T-cell (primary cell): Measurements from ENCODE around the gene RAB19. TPM values are rescaled to one million over a fixed set of nuclear protein-coding genes. Genes with fewer than 3 reads are reported as not detected.
A peak's percentile ranks its signal among the peaks of the same experiment; 100 is the strongest.

Experiments used
- ATAC-seq, 4 experiments: fragments of 200-7000 bp in 3 of 4; fragments of 150-1000 bp in 1 of 4; cut with Tn5 transposase; replicated peaks in 1 of 4; 1 replicate in 3 of 4; 2 replicates in 1 of 4; pipeline ENCODE4 v1.10.0; 2021; ENCODE audit warnings: moderate library complexity in 3 of 4, mild to moderate bottlenecking in 2 of 4, moderate number of reproducible peaks in 1 of 4
- CTCF ChIA-PET, 2 donors: fragments of 300-600 bp; sonication (Branson Sonifier 250); formaldehyde crosslinking; loops; one replicate each; lab custom pipeline; 2022; ENCODE audit warnings: antibody characterized with exemption in 2 of 2; lab: Charles Lee
- POLR2A ChIA-PET, 2 donors: fragments of 300-600 bp; sonication (Branson Sonifier 250); formaldehyde crosslinking; loops; one replicate each; lab custom pipeline; 2022; ENCODE audit warnings: antibody characterized with exemption in 2 of 2; lab: Charles Lee
- DNase-seq, 35 experiments: peaks; one replicate each; pipeline versions ENCODE4 v3.0.0 to v3.0.0-alpha.2; 2013 to 2023
- H3K27ac ChIP-seq: one replicate; pipeline ENCODE4 v1.5.1; 2013; ENCODE audit warnings: low read length
- H3K27me3 ChIP-seq, 2 experiments: replicated peaks in 1 of 2; 1 replicate in 1 of 2; 2 replicates in 1 of 2; pipeline versions ENCODE4 v1.6.1 to v1.7.0; 2013; ENCODE audit warnings: low read length in 1 of 2, mixed read lengths in 1 of 2; ENCODE audit not compliant: control insufficient read depth in 2 of 2, insufficient read depth in 2 of 2; ENCODE audit errors: extremely low read depth in 1 of 2
- H3K36me3 ChIP-seq, 2 donors: 1 replicate in 1 of 2; 2 replicates in 1 of 2; pipeline versions ENCODE4 v1.6.1 to v1.7.0; 2013; ENCODE audit warnings: low read length in 1 of 2; ENCODE audit not compliant: control insufficient read depth in 2 of 2, insufficient read depth in 1 of 2; ENCODE audit errors: extremely low read depth in 1 of 2
- H3K4me1 ChIP-seq, 2 experiments: 1 replicate in 1 of 2; 2 replicates in 1 of 2; pipeline versions ENCODE4 v1.6.1 to v1.7.0; 2013; ENCODE audit warnings: low read length in 2 of 2, mixed read lengths in 1 of 2; ENCODE audit not compliant: insufficient read depth in 2 of 2, control insufficient read depth in 1 of 2; ENCODE audit errors: extremely low read depth in 1 of 2
- H3K4me3 ChIP-seq, 2 donors: 1 replicate in 1 of 2; 2 replicates in 1 of 2; pipeline versions ENCODE4 v1.5.1 to v1.7.0; 2013; ENCODE audit warnings: mild to moderate bottlenecking in 2 of 2, low read length in 1 of 2, moderate library complexity in 1 of 2; ENCODE audit not compliant: control insufficient read depth in 1 of 2; ENCODE audit errors: extremely low read depth in 1 of 2
- H3K9me3 ChIP-seq: 2 replicates; pipeline ENCODE4 v1.7.0; 2013
- H3K27ac Mint-ChIP-seq, 2 donors: one replicate each; pipeline ENCODE4 v1.8.0; 2020 to 2021; ENCODE audit warnings: mild to moderate bottlenecking in 2 of 2, mixed read lengths in 2 of 2
- H3K27me3 Mint-ChIP-seq, 2 donors: one replicate each; pipeline ENCODE4 v1.8.0; 2021 to 2022; ENCODE audit warnings: mixed read lengths in 2 of 2
- H3K36me3 Mint-ChIP-seq: one replicate; pipeline ENCODE4 v1.8.0; 2021; ENCODE audit warnings: mixed read lengths
- H3K4me1 Mint-ChIP-seq, 3 donors: one replicate each; pipeline ENCODE4 v1.8.0; 2020 to 2022; ENCODE audit warnings: mixed read lengths in 3 of 3, mild to moderate bottlenecking in 1 of 3
- H3K4me3 Mint-ChIP-seq, 3 donors: one replicate each; pipeline ENCODE4 v1.8.0; 2020 to 2022; ENCODE audit warnings: mild to moderate bottlenecking in 3 of 3, mixed read lengths in 3 of 3, moderate library complexity in 3 of 3
- H3K9me3 Mint-ChIP-seq, 3 donors: one replicate each; pipeline ENCODE4 v1.8.0; 2020 to 2022; ENCODE audit warnings: mixed read lengths in 3 of 3
- whole genome bisulfite sequencing: methylation state at CpG from one replicate; pipeline ENCODE4 v1.1.5; 2013; ENCODE audit warnings: missing lambda C conversion rate; ENCODE audit not compliant: insufficient coverage; 5-methylcytosine and 5-hydroxymethylcytosine counted together
- total RNA-seq, 35 experiments: library from RNA in 6 of 35; stranded (reverse) in 6 of 35; fragments of 120-200 nt in 1 of 35; gene quantifications; one replicate each; pipeline versions ENCODE4 v1.2.1 to v1.2.4 and lab custom pipeline; 2013 to 2026

Gene RAB19
- total RNA-seq, 5 donors from 2014 or later (not counting 1 experiment from before 2014, with no cell fraction given): 4.3 to 8.9 (median 5.6) TPM

GRCh38 chr7:140397784-140398750 is 5.8 kb upstream of the RAB19 start, which contains the start of gene SLC37A3:
SLC37A3 (minus strand) TSS chr7:140398530; CDS start chr7:140382526, 16,004 bp downstream.
- Histone ChIP-seq H3K36me3 (no peaks in the 10 kb centered on the region), H3K4me1 (peaks cover 2 to 22% of the 10 kb centered on the region in 2 experiments), H3K4me3 (peak within 1 kb of the TSS; percentile 71 to 82), H3K27me3 (no peaks in the 10 kb centered on the region), H3K9me3 (no peaks in the 10 kb centered on the region), H3K27ac (peak within 1 kb of the TSS; percentile 28)
- Mint-ChIP-seq H3K4me1 (peaks cover 26 to 29% (median 27%) of the 10 kb centered on the region in 3 donors), H3K27ac (peak within 1 kb of the TSS; percentile 77 to 84), H3K36me3 (no peaks in the 10 kb centered on the region), H3K4me3 (peak within 1 kb of the TSS; percentile 86 to 95 (median 93)), H3K27me3 (no peaks in the 10 kb centered on the region), H3K9me3 (no peaks in the 10 kb centered on the region)
- WGBS: 1% methylated on average over 36 of the region's 66 CpGs
- CTCF ChIA-PET: interaction anchor here (0.6 to 1.1 kb wide), 4 partner anchors 39 to 617 kb away, joined by 4 to 10 read pairs (median 4); no protein-coding TSS in a partner anchor
- ATAC-seq (peak; percentile 97 to 99 (median 99)), DNase-seq (peak; percentile 62 to 89 (median 81))
- POLR2A ChIA-PET: no interaction called here

- Mint-ChIP-seq H3K36me3 (no peaks in the 10 kb centered on the region), H3K4me1 (peaks cover 32 to 33% (median 33%) of the 10 kb centered on the region in 3 donors), H3K9me3 (no peaks in the 10 kb centered on the region), H3K4me3 (peak overlapping the region; percentile 86 to 95 (median 93)), H3K27ac (peak overlapping the region in 1 of 2 donors; percentile 84), H3K27me3 (no peaks in the 10 kb centered on the region)
- ChIA-PET POLR2A (no interaction called here), CTCF (interaction anchor here (0.6 kb wide), 2 partner anchors 396 to 616 kb away, joined by 5 to 10 read pairs; no protein-coding TSS in a partner anchor)
- no peak for ATAC-seq
- Histone ChIP-seq H3K27ac (no peak overlapping the region), H3K9me3 (no peaks in the 10 kb centered on the region), H3K27me3 (no peaks in the 10 kb centered on the region), H3K4me1 (peaks cover 2 to 29% of the 10 kb centered on the region in 2 experiments), H3K4me3 (peak overlapping the region; percentile 71 to 82), H3K36me3 (no peaks in the 10 kb centered on the region)
- DNase-seq: no peak
- WGBS: 72% methylated on average over 9 of the region's 10 CpGs
These were observed 5.0 kb upstream of the RAB19 start for GRCh38 chr7:140398821-140399220.

DNA sequence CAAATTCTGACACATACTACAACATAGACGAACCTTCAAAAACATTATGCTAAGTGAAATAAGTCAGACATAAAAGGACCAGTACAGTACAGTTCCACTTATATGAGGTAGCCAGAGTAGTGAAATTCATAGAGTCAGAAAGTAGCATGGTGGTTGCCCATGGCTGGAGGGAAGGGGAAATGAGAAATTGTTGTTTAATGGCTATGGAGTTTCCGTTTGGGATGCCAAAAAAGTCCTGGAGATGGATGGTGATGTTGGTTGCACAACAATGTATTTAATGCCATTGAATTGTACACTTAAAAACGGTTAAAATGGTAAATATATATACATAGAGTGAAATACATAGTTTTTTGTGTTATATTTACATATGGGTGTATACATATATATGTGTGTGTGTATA is 3.5 kb upstream of the RAB19 start:
- CTCF ChIA-PET: no interaction called here
- H3K27me3 Mint-ChIP-seq: no peaks in the 10 kb centered on the region

DNA sequence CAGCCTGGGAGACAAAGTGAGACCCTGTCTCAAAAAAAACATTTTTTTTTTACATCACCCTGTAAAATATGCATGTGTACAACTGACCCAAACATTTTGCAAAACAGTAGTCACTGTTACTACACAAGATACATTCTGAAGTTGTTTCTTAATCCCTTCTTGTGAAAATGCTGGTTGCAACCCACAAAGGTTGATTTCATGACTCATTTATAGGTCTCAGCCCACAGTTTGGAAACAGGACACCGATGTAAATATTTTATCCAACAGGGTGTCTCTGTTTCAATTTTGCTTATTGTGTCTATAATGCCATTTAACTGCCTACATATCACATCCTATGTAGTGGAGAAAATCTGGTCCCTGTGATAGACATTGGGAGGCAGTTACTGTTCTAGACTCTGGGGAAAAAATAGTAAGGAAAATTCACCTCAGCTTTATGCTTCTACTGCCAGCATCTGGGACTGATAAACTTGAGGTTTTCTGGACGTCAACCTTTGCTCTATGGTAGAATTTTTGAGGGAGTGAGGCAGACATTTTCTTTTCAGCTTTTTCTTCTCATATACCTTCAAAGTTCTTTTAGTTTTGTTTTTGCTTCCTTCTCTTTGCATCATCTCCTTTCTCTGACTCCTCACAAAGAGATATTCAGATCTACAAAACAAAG is 1.6 kb upstream of the RAB19 start:
- POLR2A ChIA-PET: interaction anchor here in 1 of 2 donors (0.6 kb wide), 2 partner anchors 666 to 1327 kb away, joined by 3 read pairs; no protein-coding TSS in a partner anchor

More for the DNA sequence above, 3.5 kb upstream of the RAB19 start:
- Histone ChIP-seq H3K9me3 (no peaks in the 10 kb centered on the region), H3K4me1 (peaks cover 7 to 35% of the 10 kb centered on the region in 2 experiments), H3K27me3 (no peaks in the 10 kb centered on the region), H3K4me3 (no peak overlapping the region), H3K27ac (no peak overlapping the region), H3K36me3 (no peaks in the 10 kb centered on the region)
- Mint-ChIP-seq H3K4me3 (no peak overlapping the region), H3K27ac (no peak overlapping the region), H3K9me3 (no peaks in the 10 kb centered on the region), H3K4me1 (peaks cover 44 to 45% (median 44%) of the 10 kb centered on the region in 3 donors), H3K36me3 (no peaks in the 10 kb centered on the region)
- ATAC-seq (no peak), DNase-seq (no peak)
- POLR2A ChIA-PET: no interaction called here
- no CpG with 5 or more reads among the region's 3 CpGs for WGBS

DNA sequence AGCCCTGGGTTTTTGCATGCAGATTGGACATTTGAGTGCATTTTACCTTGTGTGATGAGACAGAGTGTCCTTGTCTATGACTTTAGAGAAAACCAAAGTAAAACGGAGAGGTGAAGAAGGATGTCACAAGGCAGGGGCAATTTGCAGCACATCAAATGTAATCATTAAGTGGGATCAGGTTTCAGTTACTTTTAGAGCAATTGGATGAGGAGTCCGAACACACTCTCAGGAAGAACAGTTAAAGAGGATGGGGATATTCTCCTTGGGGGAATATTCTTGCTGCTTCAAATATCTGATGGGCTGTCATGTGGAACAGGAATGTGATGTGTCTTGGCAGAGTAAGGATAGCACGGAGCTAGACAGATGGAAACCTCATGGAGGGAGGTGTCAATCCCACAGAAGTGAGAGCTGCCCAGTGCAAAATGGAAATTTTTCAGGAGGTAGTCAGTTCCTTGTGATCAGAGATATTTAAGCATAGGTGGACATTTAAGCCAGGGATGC is 757 bp downstream of the RAB19 start:
- Mint-ChIP-seq H3K9me3 (no peaks in the 10 kb centered on the region), H3K27ac (peak overlapping the region; percentile 98), H3K4me3 (peak overlapping the region; percentile 93 to 100 (median 96)), H3K4me1 (peaks cover 27 to 29% (median 28%) of the 10 kb centered on the region in 3 donors), H3K36me3 (peaks cover 13% of the 10 kb centered on the region), H3K27me3 (no peaks in the 10 kb centered on the region)
- Histone ChIP-seq H3K4me3 (peak overlapping the region; percentile 77 to 97), H3K9me3 (no peaks in the 10 kb centered on the region), H3K36me3 (peaks cover 3 to 7% of the 10 kb centered on the region in 2 donors), H3K27ac (peak overlapping the region; percentile 76), H3K4me1 (peaks cover 5 to 17% of the 10 kb centered on the region in 2 experiments), H3K27me3 (no peaks in the 10 kb centered on the region)
- ChIA-PET CTCF (no interaction called here), POLR2A (no interaction called here)
- 66% methylated on average over 3 of the region's 3 CpGs for WGBS
- no peak for DNase-seq
- ATAC-seq: no peak

More for the DNA sequence above, 1.6 kb upstream of the RAB19 start:
- Mint-ChIP-seq H3K4me1 (peaks cover 34 to 37% (median 35%) of the 10 kb centered on the region in 3 donors), H3K36me3 (peaks cover 3% of the 10 kb centered on the region), H3K27ac (peak overlapping the region; percentile 59 to 87), H3K27me3 (no peaks in the 10 kb centered on the region), H3K4me3 (peak overlapping the region; percentile 42 to 100 (median 57)), H3K9me3 (no peaks in the 10 kb centered on the region)
- H3K27ac ChIP-seq: no peak overlapping the region
- CTCF ChIA-PET: no interaction called here
- no peaks in the 10 kb centered on the region for H3K27me3 ChIP-seq
- no peaks in the 10 kb centered on the region for H3K9me3 ChIP-seq
- no peak overlapping the region for H3K4me3 ChIP-seq
- H3K36me3 ChIP-seq: peaks cover 0 to 4% of the 10 kb centered on the region in 2 donors
- peaks cover 7 to 28% of the 10 kb centered on the region in 2 experiments for H3K4me1 ChIP-seq
- no peak for DNase-seq
- no CpG with 5 or more reads among the region's 2 CpGs for WGBS
- ATAC-seq: no peak

DNA sequence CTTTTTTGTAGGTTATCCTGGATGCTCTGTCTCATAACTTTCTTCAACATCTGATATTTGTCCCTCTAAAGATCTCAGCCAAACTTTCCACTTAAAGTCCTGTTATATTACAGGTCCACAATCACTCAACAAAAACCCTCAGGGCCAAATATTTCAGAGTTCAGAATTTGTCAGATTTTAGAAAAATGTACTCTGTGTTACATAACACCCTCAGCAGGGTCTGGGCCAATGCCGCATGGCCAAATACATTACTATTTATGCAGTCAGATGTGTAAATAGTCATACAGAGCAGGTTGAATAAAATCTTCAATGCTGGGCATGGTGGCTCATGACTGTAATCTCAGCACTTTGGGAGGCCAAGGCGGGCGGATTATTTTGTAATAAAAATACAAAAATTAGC is 11.5 kb downstream of the RAB19 start:
- Histone ChIP-seq H3K4me3 (no peak overlapping the region), H3K4me1 (peaks cover 0 to 6% of the 10 kb centered on the region in 2 experiments), H3K27me3 (no peaks in the 10 kb centered on the region), H3K36me3 (peaks cover 8 to 9% of the 10 kb centered on the region in 2 donors), H3K27ac (no peak overlapping the region), H3K9me3 (no peaks in the 10 kb centered on the region)
- ChIA-PET CTCF (no interaction called here), POLR2A (no interaction called here)
- H3K36me3 Mint-ChIP-seq: peaks cover 39% of the 10 kb centered on the region
- peaks cover 0 to 9% (median 7%) of the 10 kb centered on the region in 3 donors for H3K4me1 Mint-ChIP-seq
- no peaks in the 10 kb centered on the region for H3K9me3 Mint-ChIP-seq
- no peak for ATAC-seq
- H3K4me3 Mint-ChIP-seq: no peak overlapping the region
- DNase-seq: no peak
- 100% methylated on average over 2 of the region's 3 CpGs for WGBS
- no peaks in the 10 kb centered on the region for H3K27me3 Mint-ChIP-seq
- no peak overlapping the region for H3K27ac Mint-ChIP-seq
